ENCODE results near the gene UXS1. TPM values are rescaled to one million over a fixed set of nuclear protein-coding genes. Genes with fewer than 3 reads are reported as not detected.

UXS1 gene
- 34.0 and 47.5 TPM in 2 replicates for total RNA-seq

GRCh38 chr2:106193977-106194778 lies at the start of gene UXS1:
Gene UXS1 (minus strand): TSS chr2:106194301. CDS start chr2:106194241, 60 bp downstream.

